CD14-positive monocyte (primary cell): Measurements from ENCODE around the gene KLHL30. TPM values are rescaled to one million over a fixed set of nuclear protein-coding genes. Genes with fewer than 3 reads are reported as not detected.

Experiments used
- DNase-seq, 3 donors: peaks; one replicate each; pipeline ENCODE4 v3.0.0-alpha.2; 2011 to 2022
- H2AFZ ChIP-seq: 2 replicates; pipeline ENCODE4 v1.6.0; 2012; ENCODE audit warnings: mild to moderate bottlenecking, low read depth, low read length, inconsistent platforms; ENCODE audit not compliant: insufficient read depth, poor library complexity, severe bottlenecking
- H3K27ac ChIP-seq, 2 donors: 1 replicate in 1 of 2; 2 replicates in 1 of 2; pipeline ENCODE4 v1.5.1; 2012 to 2013; ENCODE audit warnings: low read length in 2 of 2, control low read depth in 1 of 2, inconsistent platforms in 1 of 2, low read depth in 1 of 2, mild to moderate bottlenecking in 1 of 2
- H3K27me3 ChIP-seq, 2 donors: one replicate each; pipeline versions ENCODE4 v1.6.0 to v1.6.1; 2011 to 2013; ENCODE audit warnings: low read length in 2 of 2; ENCODE audit not compliant: control insufficient read depth in 2 of 2, insufficient read depth in 2 of 2
- H3K36me3 ChIP-seq, 2 donors: replicated peaks in 1 of 2; 1 replicate in 1 of 2; 2 replicates in 1 of 2; pipeline versions ENCODE4 v1.5.1 to v1.6.1; 2012 to 2013; ENCODE audit warnings: low read length in 2 of 2, control low read depth in 1 of 2, inconsistent platforms in 1 of 2, mild to moderate bottlenecking in 1 of 2; ENCODE audit not compliant: insufficient read depth in 2 of 2, control insufficient read depth in 1 of 2
- H3K4me1 ChIP-seq, 2 donors: 1 replicate in 1 of 2; 2 replicates in 1 of 2; pipeline versions ENCODE4 v1.5.1 to v1.6.1; 2012 to 2013; ENCODE audit warnings: low read length in 2 of 2, control low read depth in 1 of 2, inconsistent platforms in 1 of 2, mild to moderate bottlenecking in 1 of 2, moderate library complexity in 1 of 2; ENCODE audit not compliant: insufficient read depth in 2 of 2, control insufficient read depth in 1 of 2
- H3K4me2 ChIP-seq: replicated peaks from 2 replicates; pipeline ENCODE3; 2012; ENCODE audit warnings: low read length, moderate library complexity, mild to moderate bottlenecking; ENCODE audit not compliant: poor library complexity, severe bottlenecking; ENCODE audit errors: extremely low read depth
- H3K4me3 ChIP-seq, 3 experiments: fragments of 200-600 bp in 1 of 3; sonication (generic) in 1 of 3; replicated peaks in 1 of 3; 1 replicate in 2 of 3; 2 replicates in 1 of 3; pipeline ENCODE4 v1.5.1; 2011 to 2013; ENCODE audit warnings: low read length in 3 of 3, mild to moderate bottlenecking in 3 of 3, control low read depth in 2 of 3, low read depth in 2 of 3, inconsistent platforms in 1 of 3, moderate library complexity in 1 of 3
- H3K79me2 ChIP-seq: 2 replicates; pipeline ENCODE4 v1.6.0; 2012; ENCODE audit warnings: mild to moderate bottlenecking, control low read depth, inconsistent platforms, low read length, moderate library complexity; ENCODE audit not compliant: insufficient read depth
- H3K9ac ChIP-seq: 2 replicates; pipeline ENCODE4 v1.6.0; 2017; ENCODE audit warnings: low read length, mild to moderate bottlenecking; ENCODE audit not compliant: insufficient read depth, poor library complexity, severe bottlenecking
- H3K9me3 ChIP-seq, 2 donors: replicated peaks in 1 of 2; 1 replicate in 1 of 2; 2 replicates in 1 of 2; pipeline versions ENCODE4 v1.5.1 to v1.6.1; 2012 to 2013; ENCODE audit warnings: low read length in 2 of 2, control low read depth in 1 of 2; ENCODE audit not compliant: control insufficient read depth in 1 of 2, insufficient read depth in 1 of 2
- H4K20me1 ChIP-seq: 2 replicates; pipeline ENCODE4 v1.6.0; 2012; ENCODE audit warnings: mild to moderate bottlenecking, low read length, control low read depth, moderate library complexity; ENCODE audit not compliant: insufficient read depth
- H3K27ac Mint-ChIP-seq, 7 donors: one replicate each; pipeline ENCODE4 v1.8.0; 2020; ENCODE audit warnings: mild to moderate bottlenecking in 7 of 7, mixed read lengths in 7 of 7, moderate library complexity in 6 of 7, inconsistent platforms in 2 of 7
- H3K27me3 Mint-ChIP-seq, 3 donors: one replicate each; pipeline ENCODE4 v1.8.0; 2021 to 2022; ENCODE audit warnings: low read depth in 3 of 3, mild to moderate bottlenecking in 3 of 3, mixed read lengths in 3 of 3, moderate library complexity in 3 of 3, inconsistent platforms in 1 of 3
- H3K36me3 Mint-ChIP-seq, 2 donors: one replicate each; pipeline ENCODE4 v1.8.0; 2020; ENCODE audit warnings: mixed read lengths in 2 of 2, inconsistent platforms in 1 of 2, mild to moderate bottlenecking in 1 of 2
- H3K4me1 Mint-ChIP-seq: one replicate; pipeline ENCODE4 v1.8.0; 2020; ENCODE audit warnings: mild to moderate bottlenecking, mixed read lengths
- H3K4me3 Mint-ChIP-seq, 2 donors: one replicate each; pipeline ENCODE4 v1.8.0; 2020; ENCODE audit warnings: mild to moderate bottlenecking in 2 of 2, mixed read lengths in 2 of 2, moderate library complexity in 1 of 2
- H3K9me3 Mint-ChIP-seq, 7 donors: one replicate each; pipeline ENCODE4 v1.8.0; 2020 to 2022; ENCODE audit warnings: mixed read lengths in 7 of 7, mild to moderate bottlenecking in 6 of 7, moderate library complexity in 6 of 7, inconsistent platforms in 2 of 7
- WGBS: methylation state at CpG from one replicate; pipeline ENCODE4 v1.1.5; 2013; ENCODE audit warnings: missing lambda C conversion rate; ENCODE audit not compliant: insufficient coverage; 5-methylcytosine and 5-hydroxymethylcytosine counted together
- intact Hi-C, 2 donors: fragments of 100-400 bp; cut with micrococcal nuclease; formaldehyde crosslinking; loops; one replicate each; pipeline versions ENCODE4 v1.15.0 to v1.15.1; 2023
- polyA plus RNA-seq, 3 donors: library from polyadenylated mRNA; depleted of rRNA in 1 of 3; unstranded in 2 of 3; stranded (reverse) in 1 of 3; fragments of 300-500 nt in 2 of 3; fragments of >200 nt in 1 of 3; fragmentation: Illumina TruSeq in 2 of 3; gene quantifications; 1 replicate in 2 of 3; 2 replicates in 1 of 3; pipeline ENCODE4 v1.2.3, GENCODE V29; 2012 to 2021
- TF ChIP-seq, protein P1 (sequence below): fragments of 200-600 bp; IDR thresholded peaks from one replicate; pipeline ENCODE4 v1.8.0; 2022; ENCODE audit warnings: antibody characterized with exemption, mild to moderate bottlenecking

Gene KLHL30
- polyA plus RNA-seq, 3 donors: 0.01 to 0.14 TPM; not detected in 1

DNA sequence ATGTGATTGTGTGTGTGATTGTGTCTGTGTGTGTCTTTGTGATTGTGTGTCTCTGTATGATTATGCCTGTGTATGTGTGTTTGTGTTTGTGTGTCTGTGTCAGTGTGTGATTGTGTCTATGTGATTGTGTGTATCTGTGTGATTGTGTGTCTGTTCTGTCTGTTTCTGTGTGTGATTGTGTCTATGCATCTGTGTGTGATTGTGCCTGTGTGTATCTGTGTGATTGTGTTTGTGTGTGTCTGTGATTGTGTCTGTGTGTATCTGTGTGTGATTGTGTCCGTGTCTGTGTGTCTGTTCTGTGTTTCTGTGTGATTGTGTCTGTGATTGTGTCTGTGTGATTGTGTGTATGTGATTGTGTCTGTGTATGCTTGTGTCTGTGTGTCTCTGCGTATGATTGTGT lies 12.1 kb upstream of the KLHL30 start:
- no peak overlapping the region for H3K4me3 ChIP-seq
- H3K36me3 ChIP-seq: no peaks in the 10 kb centered on the region
- peaks cover 0 to 3% of the 10 kb centered on the region in 2 donors for H3K4me1 ChIP-seq
- no peaks in the 10 kb centered on the region for H3K9me3 ChIP-seq
- intact Hi-C loops: no loop called here
- H3K27me3 ChIP-seq: no peaks in the 10 kb centered on the region
- no peak overlapping the region for H3K27ac ChIP-seq
- H3K9ac ChIP-seq: no peak overlapping the region
- Mint-ChIP-seq H3K27me3 (peaks cover 0 to 2% (median 1%) of the 10 kb centered on the region in 3 donors), H3K4me3 (no peak overlapping the region), H3K36me3 (no peaks in the 10 kb centered on the region), H3K27ac (no peak overlapping the region), H3K4me1 (no peaks in the 10 kb centered on the region), H3K9me3 (no peaks in the 10 kb centered on the region)
- no peak overlapping the region for H3K4me2 ChIP-seq
- no peak overlapping the region for H2AFZ ChIP-seq
- DNase-seq: no peak
- TF ChIP-seq, protein P1, sequence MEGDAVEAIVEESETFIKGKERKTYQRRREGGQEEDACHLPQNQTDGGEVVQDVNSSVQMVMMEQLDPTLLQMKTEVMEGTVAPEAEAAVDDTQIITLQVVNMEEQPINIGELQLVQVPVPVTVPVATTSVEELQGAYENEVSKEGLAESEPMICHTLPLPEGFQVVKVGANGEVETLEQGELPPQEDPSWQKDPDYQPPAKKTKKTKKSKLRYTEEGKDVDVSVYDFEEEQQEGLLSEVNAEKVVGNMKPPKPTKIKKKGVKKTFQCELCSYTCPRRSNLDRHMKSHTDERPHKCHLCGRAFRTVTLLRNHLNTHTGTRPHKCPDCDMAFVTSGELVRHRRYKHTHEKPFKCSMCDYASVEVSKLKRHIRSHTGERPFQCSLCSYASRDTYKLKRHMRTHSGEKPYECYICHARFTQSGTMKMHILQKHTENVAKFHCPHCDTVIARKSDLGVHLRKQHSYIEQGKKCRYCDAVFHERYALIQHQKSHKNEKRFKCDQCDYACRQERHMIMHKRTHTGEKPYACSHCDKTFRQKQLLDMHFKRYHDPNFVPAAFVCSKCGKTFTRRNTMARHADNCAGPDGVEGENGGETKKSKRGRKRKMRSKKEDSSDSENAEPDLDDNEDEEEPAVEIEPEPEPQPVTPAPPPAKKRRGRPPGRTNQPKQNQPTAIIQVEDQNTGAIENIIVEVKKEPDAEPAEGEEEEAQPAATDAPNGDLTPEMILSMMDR: no peak
- WGBS: 96% methylated on average over 2 of the region's 2 CpGs
- no peaks in the 10 kb centered on the region for H3K79me2 ChIP-seq
- H4K20me1 ChIP-seq: no peaks in the 10 kb centered on the region

DNA sequence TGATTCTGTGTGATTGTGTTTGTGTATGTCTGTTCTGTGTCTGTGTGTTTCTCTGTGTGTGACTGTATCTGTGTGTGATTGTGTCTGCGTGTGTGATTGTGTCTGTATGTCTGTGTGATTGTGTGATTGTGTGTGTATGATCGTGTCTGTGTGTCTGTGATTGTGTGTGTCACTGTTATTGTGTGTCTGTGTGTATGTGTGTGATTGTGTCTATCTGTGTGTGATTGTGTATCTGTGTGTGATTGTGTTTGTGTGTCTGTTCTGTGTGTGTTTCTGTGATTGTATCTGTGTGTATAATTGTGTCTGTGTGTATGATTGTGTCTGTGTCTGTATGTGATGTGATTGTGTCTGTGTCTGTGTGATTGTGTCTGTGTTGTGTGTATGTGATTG lies 11.7 kb upstream of the KLHL30 start:
- no peak for DNase-seq
- no peaks in the 10 kb centered on the region for H3K27me3 ChIP-seq
- Mint-ChIP-seq H3K4me1 (no peaks in the 10 kb centered on the region), H3K36me3 (no peaks in the 10 kb centered on the region), H3K27ac (no peak overlapping the region), H3K9me3 (no peaks in the 10 kb centered on the region), H3K4me3 (no peak overlapping the region), H3K27me3 (peaks cover 0 to 2% (median 1%) of the 10 kb centered on the region in 3 donors)
- H3K9me3 ChIP-seq: no peaks in the 10 kb centered on the region
- peak overlapping the region; percentile 47 for H2AFZ ChIP-seq
- no peaks in the 10 kb centered on the region for H3K79me2 ChIP-seq
- TF ChIP-seq, protein P1: no peak
- WGBS: 95% methylated on average over 2 of the region's 2 CpGs
- H3K36me3 ChIP-seq: no peaks in the 10 kb centered on the region
- no peaks in the 10 kb centered on the region for H4K20me1 ChIP-seq
- peaks cover 0 to 3% of the 10 kb centered on the region in 2 donors for H3K4me1 ChIP-seq
- intact Hi-C loops: no loop called here
- H3K4me3 ChIP-seq: no peak overlapping the region
- no peak overlapping the region for H3K27ac ChIP-seq
- no peak overlapping the region for H3K4me2 ChIP-seq
- H3K9ac ChIP-seq: no peak overlapping the region
